Panc1 (cell line): Measurements from ENCODE around the gene MTF2. TPM values are rescaled to one million over a fixed set of nuclear protein-coding genes. Genes with fewer than 3 reads are reported as not detected.

ENCODE experiments used
- ATAC-seq: fragments of 200-7000 bp; cut with Tn5 transposase; 2 replicates; pipeline ENCODE4 v1.9.1; 2020; ENCODE audit warnings: mild to moderate bottlenecking, moderate library complexity
- BruUV-seq: library from RNA; stranded (reverse); fragments of 400-500 nt; replicated peaks from 2 replicates; lab custom pipeline; 2021; lab: Mats Ljungman, UMichigan
- CTCF ChIA-PET: fragments of 300-600 bp; sonication (Branson Sonifier 250); formaldehyde crosslinking; loops from one replicate; lab custom pipeline; 2022; ENCODE audit warnings: antibody characterized with exemption; lab: Charles Lee
- POLR2A ChIA-PET: fragments of 300-600 bp; sonication (Branson Sonifier 250); formaldehyde crosslinking; loops from one replicate; lab custom pipeline; 2022; ENCODE audit warnings: antibody characterized with exemption; lab: Charles Lee
- DNase-seq: peaks from one replicate; pipeline ENCODE4 v3.0.0-alpha.2; 2010; ENCODE audit warnings: low read depth, low spot score
- H3K27ac ChIP-seq: 2 replicates; pipeline ENCODE4 v1.5.1; 2011; ENCODE audit warnings: mild to moderate bottlenecking, low read length, inconsistent platforms
- H3K27me3 ChIP-seq: fragments of 200-500 bp; sonication (Bioruptor generic); 2 replicates; pipeline ENCODE4 v1.6.0; 2014; ENCODE audit warnings: low read length, inconsistent platforms; ENCODE audit not compliant: control insufficient read depth, insufficient read depth
- H3K36me3 ChIP-seq: fragments of 200-500 bp; sonication (Bioruptor generic); 2 replicates; pipeline ENCODE4 v1.5.1; 2014; ENCODE audit warnings: inconsistent platforms, mild to moderate bottlenecking, low read length, moderate library complexity; ENCODE audit not compliant: control insufficient read depth, insufficient read depth
- H3K4me1 ChIP-seq: 2 replicates; pipeline ENCODE4 v1.5.1; 2011; ENCODE audit warnings: inconsistent platforms, mild to moderate bottlenecking, low read length, moderate library complexity; ENCODE audit not compliant: control insufficient read depth, insufficient read depth
- H3K4me3 ChIP-seq, 2 experiments: 2 replicates each; pipeline ENCODE4 v1.5.1; 2011 to 2012; ENCODE audit warnings: low read depth in 2 of 2, low read length in 2 of 2, mild to moderate bottlenecking in 2 of 2, inconsistent platforms in 1 of 2, moderate library complexity in 1 of 2
- H3K9me3 ChIP-seq: fragments of 200-500 bp; sonication (Bioruptor generic); 2 replicates; pipeline ENCODE4 v1.5.1; 2014; ENCODE audit warnings: low read depth, mild to moderate bottlenecking, inconsistent platforms, low read length, moderate library complexity; ENCODE audit not compliant: control insufficient read depth, insufficient read depth
- TCF7L2 ChIP-seq: IDR thresholded peaks from 2 replicates; pipeline ENCODE4 v1.6.1; 2011; ENCODE audit warnings: mild to moderate bottlenecking, low read depth, low read length, inconsistent platforms
- in situ Hi-C: cut with HindIII; loops from 2 replicates; pipeline ENCODE4 v1.10.0; 2016; ENCODE audit warnings: low sequenced_read_pairs, low pct_unique_long_range_greater_than_20kb
- intact Hi-C: fragments of 100-400 bp; cut with micrococcal nuclease; formaldehyde crosslinking; loops from one replicate; pipeline ENCODE4 v1.10.0; 2022; ENCODE audit not compliant: unreplicated experiment
- total RNA-seq: library from RNA; stranded (reverse); gene quantifications from one replicate; pipeline ENCODE4 v1.2.1, GENCODE V29; 2021; ENCODE audit not compliant: unreplicated experiment
- TF ChIP-seq, protein P1 (sequence below), 2 experiments: IDR thresholded peaks; 2 replicates each; pipeline ENCODE4 v1.6.1; 2011 to 2012; ENCODE audit warnings: low read depth in 2 of 2, control low read depth in 1 of 2, low read length in 1 of 2, mild to moderate bottlenecking in 1 of 2, moderate library complexity in 1 of 2; ENCODE audit not compliant: insufficient read depth in 1 of 2
- TF ChIP-seq, protein P2 (sequence below): fragments of 450-650 bp; IDR thresholded peaks from 2 replicates; pipeline ENCODE4 v1.5.1; 2017; ENCODE audit warnings: mild to moderate bottlenecking

Gene MTF2
- total RNA-seq, 1 experiment from 2014 or later = 24.8 TPM

DNA sequence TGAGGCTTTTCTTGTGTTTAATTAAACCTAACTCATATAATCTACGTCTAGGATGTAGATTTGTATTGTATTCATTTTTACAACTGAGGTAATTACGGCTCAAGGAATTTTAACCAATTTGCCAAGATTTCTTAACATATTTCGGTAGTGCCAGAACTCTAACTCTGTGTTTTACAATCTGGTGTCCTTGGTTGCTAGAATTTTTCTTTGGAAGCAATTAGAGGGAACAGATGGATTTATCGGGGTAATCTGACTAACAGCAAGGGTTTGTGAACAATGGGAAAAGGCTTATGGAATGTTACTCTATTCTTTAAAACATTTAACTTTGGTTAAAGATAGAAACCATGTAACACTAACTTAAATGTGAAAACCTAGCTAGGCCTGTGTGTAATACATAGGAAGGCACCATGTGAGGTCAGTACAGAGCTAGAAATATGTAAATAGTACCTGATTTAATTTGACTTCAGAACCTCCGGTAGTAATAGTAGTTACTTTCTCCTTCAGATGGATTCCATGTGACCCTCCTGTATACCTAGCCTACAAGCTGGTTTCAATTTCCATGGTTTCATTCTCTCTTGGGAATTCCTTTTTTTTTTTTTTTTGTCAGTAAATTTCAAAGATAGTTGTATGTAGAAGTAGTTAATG is 1.2 kb downstream of the MTF2 start:
- TF ChIP-seq, protein P1, sequence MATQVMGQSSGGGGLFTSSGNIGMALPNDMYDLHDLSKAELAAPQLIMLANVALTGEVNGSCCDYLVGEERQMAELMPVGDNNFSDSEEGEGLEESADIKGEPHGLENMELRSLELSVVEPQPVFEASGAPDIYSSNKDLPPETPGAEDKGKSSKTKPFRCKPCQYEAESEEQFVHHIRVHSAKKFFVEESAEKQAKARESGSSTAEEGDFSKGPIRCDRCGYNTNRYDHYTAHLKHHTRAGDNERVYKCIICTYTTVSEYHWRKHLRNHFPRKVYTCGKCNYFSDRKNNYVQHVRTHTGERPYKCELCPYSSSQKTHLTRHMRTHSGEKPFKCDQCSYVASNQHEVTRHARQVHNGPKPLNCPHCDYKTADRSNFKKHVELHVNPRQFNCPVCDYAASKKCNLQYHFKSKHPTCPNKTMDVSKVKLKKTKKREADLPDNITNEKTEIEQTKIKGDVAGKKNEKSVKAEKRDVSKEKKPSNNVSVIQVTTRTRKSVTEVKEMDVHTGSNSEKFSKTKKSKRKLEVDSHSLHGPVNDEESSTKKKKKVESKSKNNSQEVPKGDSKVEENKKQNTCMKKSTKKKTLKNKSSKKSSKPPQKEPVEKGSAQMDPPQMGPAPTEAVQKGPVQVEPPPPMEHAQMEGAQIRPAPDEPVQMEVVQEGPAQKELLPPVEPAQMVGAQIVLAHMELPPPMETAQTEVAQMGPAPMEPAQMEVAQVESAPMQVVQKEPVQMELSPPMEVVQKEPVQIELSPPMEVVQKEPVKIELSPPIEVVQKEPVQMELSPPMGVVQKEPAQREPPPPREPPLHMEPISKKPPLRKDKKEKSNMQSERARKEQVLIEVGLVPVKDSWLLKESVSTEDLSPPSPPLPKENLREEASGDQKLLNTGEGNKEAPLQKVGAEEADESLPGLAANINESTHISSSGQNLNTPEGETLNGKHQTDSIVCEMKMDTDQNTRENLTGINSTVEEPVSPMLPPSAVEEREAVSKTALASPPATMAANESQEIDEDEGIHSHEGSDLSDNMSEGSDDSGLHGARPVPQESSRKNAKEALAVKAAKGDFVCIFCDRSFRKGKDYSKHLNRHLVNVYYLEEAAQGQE (IDR thresholded peaks at IDR 0.05; ENCODE audit: insufficient read depth in 1 of 2, low read depth in 2 of 2, low read length in 1 of 2) = no peak
- TF ChIP-seq, protein P2, sequence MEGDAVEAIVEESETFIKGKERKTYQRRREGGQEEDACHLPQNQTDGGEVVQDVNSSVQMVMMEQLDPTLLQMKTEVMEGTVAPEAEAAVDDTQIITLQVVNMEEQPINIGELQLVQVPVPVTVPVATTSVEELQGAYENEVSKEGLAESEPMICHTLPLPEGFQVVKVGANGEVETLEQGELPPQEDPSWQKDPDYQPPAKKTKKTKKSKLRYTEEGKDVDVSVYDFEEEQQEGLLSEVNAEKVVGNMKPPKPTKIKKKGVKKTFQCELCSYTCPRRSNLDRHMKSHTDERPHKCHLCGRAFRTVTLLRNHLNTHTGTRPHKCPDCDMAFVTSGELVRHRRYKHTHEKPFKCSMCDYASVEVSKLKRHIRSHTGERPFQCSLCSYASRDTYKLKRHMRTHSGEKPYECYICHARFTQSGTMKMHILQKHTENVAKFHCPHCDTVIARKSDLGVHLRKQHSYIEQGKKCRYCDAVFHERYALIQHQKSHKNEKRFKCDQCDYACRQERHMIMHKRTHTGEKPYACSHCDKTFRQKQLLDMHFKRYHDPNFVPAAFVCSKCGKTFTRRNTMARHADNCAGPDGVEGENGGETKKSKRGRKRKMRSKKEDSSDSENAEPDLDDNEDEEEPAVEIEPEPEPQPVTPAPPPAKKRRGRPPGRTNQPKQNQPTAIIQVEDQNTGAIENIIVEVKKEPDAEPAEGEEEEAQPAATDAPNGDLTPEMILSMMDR = peak; percentile 51; the same call in 1 of the 2 replicates
- no peak for TF ChIP-seq TCF7L2
- CTCF ChIA-PET = interaction anchor here (0.7 kb wide), 2 partner anchors 43 to 462 kb away, joined by 3 read pairs; no protein-coding TSS in a partner anchor
- POLR2A ChIA-PET = interaction anchor here (0.7 kb wide), 1 partner anchor 393 kb away, joined by 12 read pairs; no protein-coding TSS in a partner anchor
- intact Hi-C loops = no loop called here
- peaks cover 4% of the 10 kb centered on the region for H3K4me1 ChIP-seq
- peaks cover 7% of the 10 kb centered on the region for H3K36me3 ChIP-seq
- BruUV-seq = no TSS peak
- no peaks in the 10 kb centered on the region; the same call in 1 of the 2 replicates for H3K9me3 ChIP-seq
- no peaks in the 10 kb centered on the region for H3K27me3 ChIP-seq
- peak overlapping the region; percentile 81 to 99 for H3K4me3 ChIP-seq
- ATAC-seq (peak; percentile 60), DNase-seq (peak; percentile 56)
- H3K27ac ChIP-seq = peak overlapping the region; percentile 97
- in situ Hi-C loops = no loop called here

DNA sequence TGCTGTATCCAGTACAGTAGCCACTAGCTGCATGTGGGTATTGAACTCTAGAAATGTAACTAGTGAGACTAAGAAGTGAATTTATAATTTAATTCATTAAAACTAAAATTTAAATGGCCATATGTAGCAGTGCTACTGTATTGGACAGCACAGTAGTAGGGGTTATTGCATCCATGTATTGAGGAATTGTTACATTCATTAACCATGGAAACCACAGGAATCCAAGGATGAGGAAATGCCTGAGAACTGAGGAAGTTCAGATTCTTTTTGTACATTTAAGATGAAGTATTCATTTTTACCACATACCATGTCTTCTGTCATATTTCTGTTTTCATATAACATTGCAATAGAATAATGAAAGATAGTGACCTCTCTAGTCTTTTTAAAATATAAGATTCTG is 2.6 kb downstream of the MTF2 start:
- peak overlapping the region; percentile 39 to 99; a peak in 3 of 4 replicates for H3K4me3 ChIP-seq
- intact Hi-C loops (no loop called here), in situ Hi-C loops (no loop called here)
- TF ChIP-seq, protein P2 = no peak
- no peak for TF ChIP-seq TCF7L2
- ChIA-PET CTCF (no interaction called here), POLR2A (no interaction called here)
- H3K27ac ChIP-seq = peak overlapping the region; percentile 63; the same call in 1 of the 2 replicates
- H3K36me3 ChIP-seq = peaks cover 7% of the 10 kb centered on the region
- DNase-seq (no peak), ATAC-seq (no peak)
- no peaks in the 10 kb centered on the region; the same call in 1 of the 2 replicates for H3K9me3 ChIP-seq
- no peaks in the 10 kb centered on the region for H3K27me3 ChIP-seq
- BruUV-seq = no TSS peak
- peaks cover 4% of the 10 kb centered on the region for H3K4me1 ChIP-seq
